ENCODE measurements around the gene METTL25B. TPM values are rescaled to one million over a fixed set of nuclear protein-coding genes. Genes with fewer than 3 reads are reported as not detected.

METTL25B gene
- total RNA-seq, 4 donors from 2014 or later = 12.9 to 28.0 (median 17.6) TPM

DNA sequence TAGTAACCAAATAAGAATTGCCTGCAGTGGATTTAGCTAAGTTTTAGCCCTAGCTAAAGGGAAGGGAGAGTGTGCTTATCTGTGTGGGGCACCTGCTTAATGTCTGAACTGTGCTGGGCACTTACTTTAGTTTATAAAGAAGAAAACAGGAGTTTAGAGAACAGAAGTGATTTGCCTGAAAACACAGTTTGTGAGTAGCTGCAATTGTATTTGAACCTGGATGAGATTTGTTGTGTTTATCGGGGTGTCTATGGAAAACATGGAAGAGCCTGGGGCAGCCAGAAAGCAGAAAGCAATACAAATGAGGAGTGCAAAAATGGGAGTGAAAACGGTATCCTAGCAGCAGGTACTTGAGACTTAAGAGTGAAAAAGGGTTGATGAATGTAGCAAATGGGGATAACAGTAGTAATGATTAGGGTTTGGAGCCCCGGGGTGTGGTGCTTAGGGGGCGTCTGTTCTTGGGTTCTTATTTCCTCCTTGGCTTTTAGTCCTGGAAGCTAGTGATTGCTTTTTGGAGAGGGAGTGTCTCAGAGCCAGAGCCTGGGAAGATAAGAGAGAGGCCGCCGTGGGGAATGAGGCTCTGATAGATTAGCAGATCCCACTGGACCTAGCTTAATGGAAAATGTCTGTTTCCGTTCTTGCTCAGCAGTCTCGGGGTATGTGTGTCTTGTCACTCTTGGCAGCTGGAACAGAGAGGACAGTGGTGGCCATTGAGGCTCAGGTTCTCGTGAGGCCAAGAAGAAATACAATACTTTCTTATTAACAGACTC lies 44.6 kb downstream of the METTL25B start:
- Histone ChIP-seq H3K27ac (peak overlapping the region in 2 of 4 donors; percentile 7 to 10), H3K4me3 (no peak overlapping the region), H3K9me3 (no peaks in the 10 kb centered on the region), H3K36me3 (peaks cover 0 to 9% of the 10 kb centered on the region in 2 donors), H3K27me3 (no peaks in the 10 kb centered on the region), H3K4me1 (peaks cover 43 to 53% of the 10 kb centered on the region in 2 donors)
- no peak for TF ChIP-seq POLR2A (IDR thresholded peaks at IDR 0.05)
- TF ChIP-seq, protein P1, sequence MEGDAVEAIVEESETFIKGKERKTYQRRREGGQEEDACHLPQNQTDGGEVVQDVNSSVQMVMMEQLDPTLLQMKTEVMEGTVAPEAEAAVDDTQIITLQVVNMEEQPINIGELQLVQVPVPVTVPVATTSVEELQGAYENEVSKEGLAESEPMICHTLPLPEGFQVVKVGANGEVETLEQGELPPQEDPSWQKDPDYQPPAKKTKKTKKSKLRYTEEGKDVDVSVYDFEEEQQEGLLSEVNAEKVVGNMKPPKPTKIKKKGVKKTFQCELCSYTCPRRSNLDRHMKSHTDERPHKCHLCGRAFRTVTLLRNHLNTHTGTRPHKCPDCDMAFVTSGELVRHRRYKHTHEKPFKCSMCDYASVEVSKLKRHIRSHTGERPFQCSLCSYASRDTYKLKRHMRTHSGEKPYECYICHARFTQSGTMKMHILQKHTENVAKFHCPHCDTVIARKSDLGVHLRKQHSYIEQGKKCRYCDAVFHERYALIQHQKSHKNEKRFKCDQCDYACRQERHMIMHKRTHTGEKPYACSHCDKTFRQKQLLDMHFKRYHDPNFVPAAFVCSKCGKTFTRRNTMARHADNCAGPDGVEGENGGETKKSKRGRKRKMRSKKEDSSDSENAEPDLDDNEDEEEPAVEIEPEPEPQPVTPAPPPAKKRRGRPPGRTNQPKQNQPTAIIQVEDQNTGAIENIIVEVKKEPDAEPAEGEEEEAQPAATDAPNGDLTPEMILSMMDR (IDR thresholded peaks at IDR 0.05 in 4 of 5, conservative IDR thresholded peaks at IDR 0.05 in 1 of 5) = no peak
- ATAC-seq (no peak), DNase-seq (no peak)
- intact Hi-C loops (cut with DNase I; ENCODE audit: low total_unique reads) = no loop called here
- in situ Hi-C loops (cut with MboI; ENCODE audit: low sequenced_read_pairs in 4 of 4) = no loop called here

DNA sequence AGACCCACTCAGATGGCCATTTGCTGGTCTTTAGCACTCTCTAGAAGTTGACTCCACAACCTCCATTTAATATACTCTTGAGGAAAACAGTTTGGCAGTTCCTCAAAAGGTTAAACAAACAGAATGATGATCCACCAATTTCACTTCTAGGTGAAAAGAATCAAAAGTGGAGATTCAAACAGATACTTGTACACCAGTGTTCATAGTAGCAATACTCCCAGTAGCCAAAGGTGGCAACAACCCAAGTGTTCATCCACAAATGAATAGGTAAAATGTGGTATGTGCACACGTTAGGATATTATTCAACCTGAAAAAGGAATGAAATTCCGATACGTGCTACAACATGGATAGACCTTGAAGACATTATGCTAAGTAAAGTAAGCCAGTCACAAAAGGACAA lies 45.3 kb downstream of the METTL25B start:
- ATAC-seq (no peak), DNase-seq (no peak)
- intact Hi-C loops (cut with DNase I; ENCODE audit: low total_unique reads) = no loop called here
- Histone ChIP-seq H3K36me3 (peaks cover 0 to 9% of the 10 kb centered on the region in 2 donors), H3K9me3 (no peaks in the 10 kb centered on the region), H3K27ac (peak overlapping the region in 2 of 4 donors; percentile 7 to 10), H3K4me1 (peaks cover 40 to 49% of the 10 kb centered on the region in 2 donors), H3K27me3 (no peaks in the 10 kb centered on the region), H3K4me3 (no peak overlapping the region)
- in situ Hi-C loops (cut with MboI; ENCODE audit: low sequenced_read_pairs in 4 of 4) = no loop called here
- TF ChIP-seq, protein P1 (IDR thresholded peaks at IDR 0.05 in 4 of 5, conservative IDR thresholded peaks at IDR 0.05 in 1 of 5) = no peak
- TF ChIP-seq POLR2A (IDR thresholded peaks at IDR 0.05) = no peak

DNA sequence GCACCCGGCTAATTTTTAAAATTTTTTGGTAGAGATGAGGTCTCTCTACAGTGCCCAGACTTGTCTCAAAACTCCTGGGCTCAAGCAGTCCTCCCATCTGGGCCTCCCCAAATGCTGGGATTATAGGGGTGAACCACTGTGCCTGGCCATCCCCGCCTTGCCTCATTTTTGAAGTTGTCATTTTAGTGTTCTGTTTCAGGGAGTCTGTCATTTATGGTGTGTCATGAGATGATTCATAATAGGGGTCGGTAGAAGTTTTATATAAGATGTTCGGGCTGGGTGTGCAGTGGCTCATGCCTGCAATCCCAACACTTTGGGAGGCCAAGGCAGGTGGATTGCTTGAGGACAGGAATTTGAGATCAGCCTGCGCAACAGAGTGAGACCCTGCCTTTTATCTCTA lies 47.5 kb downstream of the METTL25B start:
- in situ Hi-C loops (cut with MboI; ENCODE audit: low sequenced_read_pairs in 4 of 4) = no loop called here
- intact Hi-C loops (cut with DNase I; ENCODE audit: low total_unique reads) = no loop called here
- peaks cover 0 to 4% of the 10 kb centered on the region in 2 donors for H3K36me3 ChIP-seq
- peaks cover 26 to 33% of the 10 kb centered on the region in 2 donors for H3K4me1 ChIP-seq
- no peak for DNase-seq
- no peak for ATAC-seq
- TF ChIP-seq, protein P1 (IDR thresholded peaks at IDR 0.05 in 4 of 5, conservative IDR thresholded peaks at IDR 0.05 in 1 of 5) = no peak
- TF ChIP-seq POLR2A (IDR thresholded peaks at IDR 0.05) = no peak
- no peaks in the 10 kb centered on the region for H3K27me3 ChIP-seq
- no peaks in the 10 kb centered on the region for H3K9me3 ChIP-seq
- H3K4me3 ChIP-seq = no peak overlapping the region
- H3K27ac ChIP-seq = no peak overlapping the region

DNA sequence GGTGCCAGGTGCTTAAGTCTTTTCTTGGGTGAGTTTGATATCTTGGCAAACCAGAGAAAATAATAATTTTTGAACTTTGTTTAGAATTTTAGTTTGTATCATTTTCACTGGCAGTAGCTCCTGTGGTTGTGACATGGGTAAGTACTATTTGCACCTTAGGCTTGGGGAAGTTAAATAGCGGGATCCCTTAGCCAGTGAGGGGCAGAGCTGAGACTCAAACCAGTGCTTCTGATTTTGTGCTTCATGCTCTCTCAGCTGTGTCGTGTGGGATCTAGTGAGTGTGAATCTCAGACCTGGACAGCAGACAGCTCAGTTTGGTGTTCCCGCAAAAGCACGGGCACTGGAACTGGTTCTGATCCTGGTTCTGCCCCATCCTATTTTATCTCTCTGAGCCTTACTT lies 48.7 kb downstream of the METTL25B start:
- no peaks in the 10 kb centered on the region for H3K9me3 ChIP-seq
- DNase-seq (no peak), ATAC-seq (no peak)
- H3K4me1 ChIP-seq = peaks cover 29 to 41% of the 10 kb centered on the region in 2 donors
- no peak overlapping the region for H3K27ac ChIP-seq
- intact Hi-C loops (cut with DNase I; ENCODE audit: low total_unique reads) = no loop called here
- H3K4me3 ChIP-seq = no peak overlapping the region
- in situ Hi-C loops (cut with MboI; ENCODE audit: low sequenced_read_pairs in 4 of 4) = no loop called here
- no peaks in the 10 kb centered on the region for H3K36me3 ChIP-seq
- H3K27me3 ChIP-seq = no peaks in the 10 kb centered on the region
- TF ChIP-seq, protein P1 (IDR thresholded peaks at IDR 0.05 in 4 of 5, conservative IDR thresholded peaks at IDR 0.05 in 1 of 5) = no peak
- TF ChIP-seq POLR2A (IDR thresholded peaks at IDR 0.05) = no peak
